ENCODE data around the gene VPS26C. TPM values are rescaled to one million over a fixed set of nuclear protein-coding genes. Genes with fewer than 3 reads are reported as not detected.

The VPS26C gene
- total RNA-seq, 1 donor from 2014 or later: 48.2 TPM

Other genes starting within 250 kb of the VPS26C start
- 28.3 TPM for gene PIGP, start 194.3 kb downstream of the VPS26C start, total RNA-seq
- 103 TPM for gene TTC3, start 194.1 kb downstream of the VPS26C start, total RNA-seq
- 70.2 TPM for gene DYRK1A, start 99.4 kb upstream of the VPS26C start, total RNA-seq